Measurements from ENCODE around the gene THSD7A. TPM values are rescaled to one million over a fixed set of nuclear protein-coding genes. Genes with fewer than 3 reads are reported as not detected.

Gene THSD7A
- polyA plus RNA-seq, 1 donor from 2014 or later: 18.5 TPM

- Histone ChIP-seq H3K4me2 (ENCODE audit: low read length) (no peak overlapping the region), H4K20me1 (ENCODE audit: insufficient read depth) (no peaks in the 10 kb centered on the region), H3K4me3 (ENCODE audit: low read length) (no peak overlapping the region), H3K9me2 (ENCODE audit: insufficient read depth, low read length) (no peaks in the 10 kb centered on the region), H3K36me3 (ENCODE audit: insufficient read depth, low read length) (no peaks in the 10 kb centered on the region), H3K9ac (ENCODE audit: low read length) (no peak overlapping the region), H3K27ac (ENCODE audit: low read length) (no peak overlapping the region), H3F3A (ENCODE audit: insufficient read depth, low read length, poor library complexity, severe bottlenecking) (no peaks in the 10 kb centered on the region), H2AFZ (ENCODE audit: low read depth, low read length) (no peak overlapping the region), H3K27me3 (ENCODE audit: insufficient read depth, low read depth, low read length) (no peaks in the 10 kb centered on the region), H3K79me2 (replicated peaks; ENCODE audit: insufficient read depth, low read length) (no peaks in the 10 kb centered on the region), H3K9me3 (ENCODE audit: low read length) (no peaks in the 10 kb centered on the region)
- TF ChIP-seq RAD21 (conservative IDR thresholded peaks at IDR 0.05) (no peak), REST (IDR thresholded peaks at IDR 0.05; ENCODE audit: borderline replicate concordance) (no peak), TAF1 (IDR thresholded peaks at IDR 0.05; ENCODE audit: low read depth) (no peak), CTCF (IDR thresholded peaks at IDR 0.05; ENCODE audit: poor library complexity, severe bottlenecking) (no peak), MXI1 (conservative IDR thresholded peaks at IDR 0.05; ENCODE audit: poor library complexity, severe bottlenecking) (no peak), EP300 (conservative IDR thresholded peaks at IDR 0.05; ENCODE audit: poor library complexity, severe bottlenecking) (no peak), SMC3 (conservative IDR thresholded peaks at IDR 0.05; ENCODE audit: poor library complexity) (no peak), POLR2AphosphoS5 (IDR thresholded peaks at IDR 0.05) (no peak), EZH2 (IDR thresholded peaks at IDR 0.05; ENCODE audit: borderline replicate concordance, insufficient read depth, low read length, poor library complexity, severe bottlenecking) (no peak)
Measured at GRCh38 chr7:11713352-11713751, 118.6 kb downstream of the THSD7A start.

- Histone ChIP-seq H3K27ac (ENCODE audit: low read length) (no peak overlapping the region), H3K79me2 (replicated peaks; ENCODE audit: insufficient read depth, low read length) (no peaks in the 10 kb centered on the region), H3K27me3 (ENCODE audit: insufficient read depth, low read depth, low read length) (no peaks in the 10 kb centered on the region), H3K4me2 (ENCODE audit: low read length) (no peak overlapping the region), H3F3A (ENCODE audit: insufficient read depth, low read length, poor library complexity, severe bottlenecking) (no peaks in the 10 kb centered on the region), H3K9me2 (ENCODE audit: insufficient read depth, low read length) (no peaks in the 10 kb centered on the region), H2AFZ (ENCODE audit: low read depth, low read length) (no peak overlapping the region), H3K9ac (ENCODE audit: low read length) (no peak overlapping the region), H3K36me3 (ENCODE audit: insufficient read depth, low read length) (no peaks in the 10 kb centered on the region), H4K20me1 (ENCODE audit: insufficient read depth) (no peaks in the 10 kb centered on the region), H3K4me3 (ENCODE audit: low read length) (no peak overlapping the region), H3K9me3 (ENCODE audit: low read length) (no peaks in the 10 kb centered on the region)
- TF ChIP-seq RAD21 (conservative IDR thresholded peaks at IDR 0.05): no peak
- no peak for TF ChIP-seq CTCF (IDR thresholded peaks at IDR 0.05; ENCODE audit: poor library complexity, severe bottlenecking)
- no peak for TF ChIP-seq MXI1 (conservative IDR thresholded peaks at IDR 0.05; ENCODE audit: poor library complexity, severe bottlenecking)
Measured at GRCh38 chr7:11710377-11710776, 121.6 kb downstream of the THSD7A start.
